Esophagus muscularis mucosa (tissue), 3 donors: ENCODE measurements around the gene LHX6.

Experiments
- CTCF ChIP-seq, 3 experiments: fragments of 200-600 bp in 2 of 3; fragments of 450-650 bp in 1 of 3; sonication (generic) in 2 of 3; IDR thresholded peaks; one replicate each; pipeline ENCODE4 v1.5.1; 2017 to 2019; ENCODE audit warnings: antibody characterized with exemption in 3 of 3, mild to moderate bottlenecking in 2 of 3, moderate library complexity in 1 of 3
- POLR2AphosphoS5 ChIP-seq, 2 donors: sonication (generic); formaldehyde crosslinking; IDR thresholded peaks; one replicate each; pipeline ENCODE4 v1.6.1; 2017; ENCODE audit warnings: antibody characterized with exemption in 2 of 2

DNA sequence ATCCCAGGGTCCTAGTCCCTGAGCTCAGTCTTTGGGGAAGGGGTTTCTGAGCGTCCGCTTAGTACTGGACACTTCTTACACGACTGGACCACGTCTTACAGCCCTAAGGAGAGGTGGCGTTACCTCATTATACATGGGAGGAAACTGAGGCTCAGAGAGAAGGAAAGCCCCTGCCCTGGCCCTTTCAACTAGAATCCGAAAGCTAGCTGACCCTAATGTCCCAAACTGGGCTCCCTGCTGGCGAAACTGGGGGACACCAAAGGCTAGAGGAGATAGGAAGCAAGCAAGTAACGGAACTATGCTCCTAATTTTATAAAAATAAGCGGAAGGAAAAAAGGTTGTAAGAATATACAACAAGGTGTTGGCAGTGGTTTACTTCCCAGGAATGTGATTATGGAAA, 14.2 kb downstream of the LHX6 start:
- no peak for TF ChIP-seq CTCF (IDR thresholded peaks at IDR 0.05)
- TF ChIP-seq POLR2AphosphoS5 (IDR thresholded peaks at IDR 0.05), result no peak
